WERI-Rb-1 (cell line): ENCODE data around the gene SLFN13.

Experiments
- DNase-seq: peaks from one replicate; pipeline ENCODE4 v3.0.0-alpha.2; 2020
- H3K27ac ChIP-seq: fragments of 250-450 bp; sonication (Bioruptor Pico); 2 replicates; pipeline ENCODE4 v1.5.1; 2020; ENCODE audit warnings: mild to moderate bottlenecking, moderate library complexity
- H3K27me3 ChIP-seq: fragments of 250-450 bp; sonication (Bioruptor Pico); 2 replicates; pipeline ENCODE4 v1.5.1; 2021; ENCODE audit warnings: mild to moderate bottlenecking, low read depth, moderate library complexity; ENCODE audit not compliant: insufficient read depth, severe bottlenecking
- H3K36me3 ChIP-seq: fragments of 250-450 bp; sonication (Bioruptor Pico); 2 replicates; pipeline ENCODE4 v1.5.1; 2020; ENCODE audit warnings: mild to moderate bottlenecking, moderate library complexity
- H3K4me3 ChIP-seq: 2 replicates; pipeline ENCODE4 v1.5.1; 2011; ENCODE audit warnings: low read depth, mild to moderate bottlenecking, control low read depth, low read length
- H3K9me3 ChIP-seq: fragments of 250-450 bp; sonication (Bioruptor Pico); 2 replicates; pipeline ENCODE4 v1.5.1; 2021; ENCODE audit warnings: mild to moderate bottlenecking, moderate library complexity; ENCODE audit not compliant: severe bottlenecking
- TF ChIP-seq, protein P1 (sequence below): IDR thresholded peaks from 2 replicates; pipeline ENCODE4 v1.5.1; 2011; ENCODE audit warnings: low read depth, mild to moderate bottlenecking, control low read depth, inconsistent platforms, low read length

Gene SLFN13, protein sequence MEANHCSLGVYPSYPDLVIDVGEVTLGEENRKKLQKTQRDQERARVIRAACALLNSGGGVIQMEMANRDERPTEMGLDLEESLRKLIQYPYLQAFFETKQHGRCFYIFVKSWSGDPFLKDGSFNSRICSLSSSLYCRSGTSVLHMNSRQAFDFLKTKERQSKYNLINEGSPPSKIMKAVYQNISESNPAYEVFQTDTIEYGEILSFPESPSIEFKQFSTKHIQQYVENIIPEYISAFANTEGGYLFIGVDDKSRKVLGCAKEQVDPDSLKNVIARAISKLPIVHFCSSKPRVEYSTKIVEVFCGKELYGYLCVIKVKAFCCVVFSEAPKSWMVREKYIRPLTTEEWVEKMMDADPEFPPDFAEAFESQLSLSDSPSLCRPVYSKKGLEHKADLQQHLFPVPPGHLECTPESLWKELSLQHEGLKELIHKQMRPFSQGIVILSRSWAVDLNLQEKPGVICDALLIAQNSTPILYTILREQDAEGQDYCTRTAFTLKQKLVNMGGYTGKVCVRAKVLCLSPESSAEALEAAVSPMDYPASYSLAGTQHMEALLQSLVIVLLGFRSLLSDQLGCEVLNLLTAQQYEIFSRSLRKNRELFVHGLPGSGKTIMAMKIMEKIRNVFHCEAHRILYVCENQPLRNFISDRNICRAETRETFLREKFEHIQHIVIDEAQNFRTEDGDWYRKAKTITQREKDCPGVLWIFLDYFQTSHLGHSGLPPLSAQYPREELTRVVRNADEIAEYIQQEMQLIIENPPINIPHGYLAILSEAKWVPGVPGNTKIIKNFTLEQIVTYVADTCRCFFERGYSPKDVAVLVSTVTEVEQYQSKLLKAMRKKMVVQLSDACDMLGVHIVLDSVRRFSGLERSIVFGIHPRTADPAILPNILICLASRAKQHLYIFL

DNA sequence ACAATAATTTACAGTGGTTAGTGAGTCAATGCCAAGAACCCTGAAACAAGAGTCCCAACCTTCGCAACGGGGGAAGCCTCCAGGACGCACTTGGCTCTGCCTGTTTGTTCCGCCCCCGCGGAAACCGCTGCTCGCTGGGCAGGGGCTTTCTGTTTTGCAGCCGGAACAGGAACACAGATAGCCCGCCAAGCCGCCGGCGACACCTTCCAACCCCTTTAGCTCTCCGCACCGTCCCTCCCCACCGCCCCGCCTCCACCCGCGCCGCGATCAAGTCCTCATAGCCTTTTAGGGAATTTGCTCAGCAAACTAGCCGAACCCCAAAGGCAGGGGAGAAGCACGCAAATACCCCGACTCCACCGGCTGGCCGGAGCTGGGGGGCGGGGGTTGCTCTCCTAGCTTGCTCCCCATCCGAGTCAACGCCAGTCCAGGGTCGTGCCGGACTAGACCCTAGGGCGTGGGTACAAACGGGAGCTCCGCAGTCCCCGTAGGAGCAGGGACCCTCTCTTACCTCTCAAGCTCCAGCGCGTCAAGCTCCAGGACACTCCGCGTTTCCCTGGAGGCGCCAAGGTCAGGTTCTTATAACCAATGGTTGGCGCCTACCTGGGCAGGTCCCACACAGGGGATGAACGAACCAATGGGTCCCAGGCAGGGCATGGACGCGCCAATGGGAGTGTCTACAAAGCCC lies at the start of gene SLFN13:
TSS of gene SLFN13 (minus strand) at position 553 of the 685 bp plus-strand sequence. CDS start 3,086 bp downstream, outside the sequence.
- TF ChIP-seq, protein P1, sequence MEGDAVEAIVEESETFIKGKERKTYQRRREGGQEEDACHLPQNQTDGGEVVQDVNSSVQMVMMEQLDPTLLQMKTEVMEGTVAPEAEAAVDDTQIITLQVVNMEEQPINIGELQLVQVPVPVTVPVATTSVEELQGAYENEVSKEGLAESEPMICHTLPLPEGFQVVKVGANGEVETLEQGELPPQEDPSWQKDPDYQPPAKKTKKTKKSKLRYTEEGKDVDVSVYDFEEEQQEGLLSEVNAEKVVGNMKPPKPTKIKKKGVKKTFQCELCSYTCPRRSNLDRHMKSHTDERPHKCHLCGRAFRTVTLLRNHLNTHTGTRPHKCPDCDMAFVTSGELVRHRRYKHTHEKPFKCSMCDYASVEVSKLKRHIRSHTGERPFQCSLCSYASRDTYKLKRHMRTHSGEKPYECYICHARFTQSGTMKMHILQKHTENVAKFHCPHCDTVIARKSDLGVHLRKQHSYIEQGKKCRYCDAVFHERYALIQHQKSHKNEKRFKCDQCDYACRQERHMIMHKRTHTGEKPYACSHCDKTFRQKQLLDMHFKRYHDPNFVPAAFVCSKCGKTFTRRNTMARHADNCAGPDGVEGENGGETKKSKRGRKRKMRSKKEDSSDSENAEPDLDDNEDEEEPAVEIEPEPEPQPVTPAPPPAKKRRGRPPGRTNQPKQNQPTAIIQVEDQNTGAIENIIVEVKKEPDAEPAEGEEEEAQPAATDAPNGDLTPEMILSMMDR = no peak
- Histone ChIP-seq H3K27ac (no peak within 1 kb of the TSS), H3K27me3 (peaks cover 81% of the 10 kb centered on the region), H3K9me3 (peaks cover 13% of the 10 kb centered on the region), H3K36me3 (no peaks in the 10 kb centered on the region), H3K4me3 (no peak within 1 kb of the TSS)
- DNase-seq = no peak

DNA sequence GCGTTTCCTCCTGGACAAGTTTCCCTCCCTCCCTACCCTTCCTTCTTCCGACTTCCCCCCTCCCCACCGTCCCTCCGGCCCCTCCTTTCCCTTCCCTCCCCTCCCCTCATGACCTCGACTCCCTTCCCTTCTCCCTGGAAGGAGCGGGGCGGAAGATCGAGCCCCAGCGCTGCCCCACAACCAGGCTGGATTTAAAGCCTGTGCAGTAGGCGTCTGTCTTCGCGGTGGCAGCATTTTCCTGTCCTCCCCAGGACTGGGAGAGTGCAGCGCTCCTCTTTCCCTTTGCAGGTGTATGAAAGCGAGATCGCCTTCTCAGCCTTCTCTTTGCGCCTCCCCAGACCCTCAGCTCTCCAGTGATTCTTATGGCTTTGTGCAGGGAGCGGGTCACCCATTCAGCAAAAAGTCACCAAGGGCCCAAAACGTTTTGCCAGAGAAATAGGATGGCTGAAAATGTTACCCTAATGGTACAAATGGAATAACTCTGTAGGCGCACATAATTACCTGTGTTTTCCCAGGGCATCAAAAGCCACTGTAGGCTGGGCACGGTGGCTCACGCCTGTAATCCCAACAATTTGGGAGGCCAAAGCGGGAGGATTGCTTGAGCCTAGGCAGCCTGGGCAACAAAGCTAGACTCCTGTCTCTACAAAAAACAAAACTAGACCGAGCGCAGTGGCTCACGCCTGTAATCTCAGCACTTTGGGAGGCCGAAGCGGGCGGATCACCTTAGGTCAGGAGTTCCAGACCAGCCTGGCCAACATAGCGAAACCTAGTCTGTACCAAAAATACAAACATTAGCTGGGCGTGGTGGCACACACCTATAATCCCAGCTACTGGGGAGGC lies 48.1 kb upstream of the SLFN13 start:
- TF ChIP-seq, protein P1 = no peak
- Histone ChIP-seq H3K4me3 (no peak overlapping the region), H3K27me3 (peaks cover 76% of the 10 kb centered on the region), H3K27ac (no peak overlapping the region), H3K9me3 (no peaks in the 10 kb centered on the region), H3K36me3 (no peaks in the 10 kb centered on the region)
- DNase-seq = no peak

DNA sequence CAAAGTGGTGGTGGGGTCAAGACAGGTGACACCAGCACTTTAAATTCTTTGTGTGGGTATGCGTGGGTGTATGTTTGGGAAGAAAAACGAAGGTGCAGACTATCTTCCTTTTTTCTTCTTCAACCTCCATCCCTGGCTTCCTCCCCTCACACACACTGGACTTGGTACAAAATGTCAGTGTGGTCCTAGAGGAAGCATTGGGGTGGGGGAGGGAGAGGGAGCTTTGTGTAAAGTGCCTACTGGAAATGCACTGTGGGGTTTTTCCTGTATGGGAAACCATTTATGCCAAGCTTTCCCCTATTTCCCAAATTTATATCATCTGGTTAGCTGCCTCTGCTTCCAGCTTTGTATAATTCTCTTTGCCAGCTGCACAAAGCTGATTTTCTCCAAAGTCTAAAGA lies 44.5 kb upstream of the SLFN13 start:
- Histone ChIP-seq H3K4me3 (no peak overlapping the region), H3K36me3 (no peaks in the 10 kb centered on the region), H3K9me3 (peaks cover 8% of the 10 kb centered on the region), H3K27ac (no peak overlapping the region), H3K27me3 (peaks cover 80% of the 10 kb centered on the region)
- TF ChIP-seq, protein P1 = no peak
- DNase-seq = no peak

DNA sequence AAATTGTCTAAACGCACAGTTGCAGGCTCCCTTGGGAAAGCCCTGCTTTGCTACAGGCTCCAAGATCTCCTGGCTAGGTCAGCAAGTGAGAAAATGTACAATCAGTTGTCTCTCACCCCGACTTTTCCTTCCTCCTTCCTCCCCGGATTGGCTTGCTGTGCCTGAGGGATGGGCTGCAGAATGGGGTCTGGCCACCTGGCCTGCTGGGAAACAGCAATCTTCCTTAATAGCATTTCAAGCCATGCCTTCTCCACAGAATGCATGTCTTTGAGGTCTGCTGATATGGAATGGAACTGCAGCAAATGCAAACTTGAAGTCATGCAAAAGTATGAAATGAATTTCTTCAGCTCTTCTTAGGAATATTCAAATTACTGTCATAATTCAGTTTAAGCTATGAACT lies 42.9 kb upstream of the SLFN13 start:
- Histone ChIP-seq H3K9me3 (peaks cover 20% of the 10 kb centered on the region), H3K36me3 (no peaks in the 10 kb centered on the region), H3K4me3 (no peak overlapping the region), H3K27me3 (peaks cover 80% of the 10 kb centered on the region), H3K27ac (no peak overlapping the region)
- TF ChIP-seq, protein P1 = no peak
- DNase-seq = no peak

DNA sequence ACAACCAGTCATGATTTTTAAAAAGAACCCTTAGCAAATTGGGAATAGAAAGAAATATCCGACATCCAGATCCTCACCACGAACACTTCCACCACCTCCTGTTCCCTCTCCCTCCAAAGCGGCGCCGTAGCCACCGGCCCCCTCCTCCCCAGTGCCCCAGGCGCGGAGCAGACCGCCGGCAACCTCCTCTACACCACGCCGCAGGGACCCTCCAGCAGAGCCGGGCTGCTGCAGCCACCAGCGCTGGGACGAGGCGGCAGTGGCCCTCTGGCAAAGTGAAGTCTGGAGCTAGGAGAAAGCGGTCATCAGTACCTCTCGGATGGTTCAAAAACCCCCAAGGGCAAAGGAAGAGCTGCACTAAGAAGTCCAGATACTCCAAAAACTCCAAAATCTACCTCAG lies 41.4 kb upstream of the SLFN13 start:
- Histone ChIP-seq H3K36me3 (no peaks in the 10 kb centered on the region), H3K4me3 (no peak overlapping the region)
- no peak for DNase-seq

More for the DNA sequence above, 41.4 kb upstream of the SLFN13 start:
- peaks cover 20% of the 10 kb centered on the region for H3K9me3 ChIP-seq
- peaks cover 82% of the 10 kb centered on the region for H3K27me3 ChIP-seq
- TF ChIP-seq, protein P1 = no peak
- H3K27ac ChIP-seq = no peak overlapping the region
